ENCODE measurements around the gene ZNF296. TPM values are rescaled to one million over a fixed set of nuclear protein-coding genes. Genes with fewer than 3 reads are reported as not detected.

Gene ZNF296
- total RNA-seq, 6 experiments from 2014 or later: 0.16 to 0.47 (median 0.35) TPM; not detected in 1

DNA sequence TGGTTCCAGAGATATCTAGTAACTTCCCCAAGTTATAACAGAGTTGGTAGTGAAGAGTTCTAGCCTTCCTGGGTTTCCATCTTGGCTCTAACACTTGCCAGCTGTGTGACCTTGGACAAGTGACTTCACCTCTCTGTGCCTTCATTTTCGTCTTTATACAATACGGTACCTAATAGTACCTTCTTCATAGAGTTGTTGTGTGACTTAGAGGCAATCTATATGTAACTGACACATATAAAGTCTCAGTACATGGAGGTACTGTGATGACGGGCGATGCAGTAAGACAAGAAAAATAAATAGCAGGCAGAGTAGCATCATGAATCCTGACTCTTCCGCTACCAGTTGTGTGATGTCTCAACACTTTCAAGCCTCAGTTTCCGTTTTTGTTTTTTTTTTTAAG, 45.5 kb downstream of the ZNF296 start:
- no peaks in the 10 kb centered on the region for H3K27me3 ChIP-seq
- intact Hi-C loops (cut with DNase I): no loop called here
- no peak for ATAC-seq

DNA sequence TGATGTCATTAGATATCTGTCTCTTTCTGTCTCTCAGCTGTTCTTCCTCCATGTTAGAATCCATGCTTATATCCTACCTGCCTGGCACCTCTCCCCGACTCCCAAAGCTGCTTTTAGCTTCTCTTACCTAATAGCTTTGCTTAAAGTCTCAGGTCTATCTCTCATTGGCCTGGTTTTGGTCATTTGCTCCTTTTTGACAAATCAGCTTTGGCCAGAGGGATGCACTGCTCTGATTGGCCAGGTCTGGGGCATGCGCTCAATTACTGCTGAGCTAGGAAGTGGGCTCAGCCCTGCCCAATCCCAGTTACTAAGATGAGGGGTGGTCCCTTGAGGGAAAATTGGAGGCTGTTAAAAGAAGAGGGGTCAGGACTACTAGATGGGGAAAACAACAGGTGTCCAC, 48.9 kb downstream of the ZNF296 start:
- ATAC-seq (no peak), DNase-seq (no peak)
- 94% methylated on average over 2 of the region's 2 CpGs for WGBS (ENCODE audit: insufficient coverage, low coverage, low lambda C conversion rate, missing lambda C conversion rate)
- Histone ChIP-seq H3K9me3 (no peaks in the 10 kb centered on the region), H3K4me1 (no peaks in the 10 kb centered on the region), H3K27ac (no peak overlapping the region), H3K27me3 (no peaks in the 10 kb centered on the region), H3K36me3 (peaks cover 0 to 7% (median 0%) of the 10 kb centered on the region in 4 donors), H3K4me3 (no peak overlapping the region)
- TF ChIP-seq POLR2A (IDR thresholded peaks at IDR 0.05) (no peak), CTCF (IDR thresholded peaks at IDR 0.05) (no peak)
- intact Hi-C loops (cut with DNase I): no loop called here

More for the DNA sequence above, 45.5 kb downstream of the ZNF296 start:
- 98% methylated on average over 5 of the region's 6 CpGs for WGBS (ENCODE audit: insufficient coverage, low coverage, low lambda C conversion rate, missing lambda C conversion rate)
- no peak overlapping the region for H3K27ac ChIP-seq
- DNase-seq: no peak
- H3K4me1 ChIP-seq: no peaks in the 10 kb centered on the region
- no peak overlapping the region for H3K4me3 ChIP-seq
- TF ChIP-seq CTCF (IDR thresholded peaks at IDR 0.05): no peak
- TF ChIP-seq POLR2A (IDR thresholded peaks at IDR 0.05): no peak
- peaks cover 0 to 10% (median 0%) of the 10 kb centered on the region in 4 donors for H3K36me3 ChIP-seq
- no peaks in the 10 kb centered on the region for H3K9me3 ChIP-seq

- intact Hi-C loops (cut with DNase I): no loop called here
- 88% methylated on average over 3 of the region's 9 CpGs for WGBS (ENCODE audit: insufficient coverage, low coverage, low lambda C conversion rate, missing lambda C conversion rate)
- no peaks in the 10 kb centered on the region for H3K27me3 ChIP-seq
- ATAC-seq (peak in 1 of 4 donors; percentile 32), DNase-seq (no peak)
- H3K9me3 ChIP-seq: no peaks in the 10 kb centered on the region
- H3K4me3 ChIP-seq: no peak overlapping the region
- H3K4me1 ChIP-seq: peaks cover 0 to under 1% (median 0%) of the 10 kb centered on the region in 4 donors
- H3K27ac ChIP-seq: no peak overlapping the region
- peaks cover 0 to 7% (median 0%) of the 10 kb centered on the region in 4 donors for H3K36me3 ChIP-seq
- TF ChIP-seq POLR2A (IDR thresholded peaks at IDR 0.05) (no peak), CTCF (IDR thresholded peaks at IDR 0.05) (no peak)
Measured at GRCh38 chr19:45025264-45025663, 51.0 kb downstream of the ZNF296 start.

- no peak for TF ChIP-seq POLR2A (IDR thresholded peaks at IDR 0.05)
- no peak for TF ChIP-seq CTCF (IDR thresholded peaks at IDR 0.05)
- no peak overlapping the region for H3K4me3 ChIP-seq
Measured at GRCh38 chr19:45023048-45023447, 53.2 kb downstream of the ZNF296 start.

More at GRCh38 chr19:45023048-45023447, 53.2 kb downstream of the ZNF296 start:
- Histone ChIP-seq H3K36me3 (no peaks in the 10 kb centered on the region), H3K27me3 (no peaks in the 10 kb centered on the region), H3K4me1 (peaks cover 0 to 9% (median 3%) of the 10 kb centered on the region in 4 donors), H3K27ac (no peak overlapping the region), H3K9me3 (no peaks in the 10 kb centered on the region)
- WGBS (ENCODE audit: insufficient coverage, low coverage, low lambda C conversion rate, missing lambda C conversion rate): 95% methylated on average over 4 of the region's 4 CpGs
- no peak for DNase-seq
- no peak for ATAC-seq
- intact Hi-C loops (cut with DNase I): loop anchor here in 1 of 2 donors (5.0 kb wide), 1 partner anchor 34 kb away; no protein-coding TSS in a partner anchor
